Measurements from ENCODE around the gene PSMD7. TPM values are rescaled to one million over a fixed set of nuclear protein-coding genes. Genes with fewer than 3 reads are reported as not detected.
"Not testable (repeated sequence)": the region's sequence is repeated elsewhere in the genome, so short reads cannot be mapped to it uniquely, and the experiment has no call there.

PSMD7 gene
- total RNA-seq, 1 donor from 2014 or later, result 90.8 TPM

DNA sequence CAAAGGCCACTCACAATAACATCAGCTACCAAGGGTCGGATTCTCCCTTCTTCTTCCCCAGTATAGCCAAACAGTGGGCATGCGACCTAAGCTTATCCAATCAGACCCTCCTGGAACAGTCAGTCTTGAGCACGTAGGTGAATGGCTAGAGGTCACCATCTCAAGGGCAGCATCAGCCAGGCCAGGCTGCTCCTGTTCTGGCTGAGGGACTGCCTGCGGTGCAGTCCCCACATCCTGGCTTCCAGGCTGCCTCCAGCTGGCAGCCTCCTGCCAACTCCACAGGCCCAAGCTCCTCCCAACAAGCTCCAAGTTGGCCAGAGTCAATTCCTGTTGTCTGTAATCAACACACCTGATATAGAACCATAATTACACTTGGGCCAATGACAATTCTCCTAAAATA lies 56.4 kb downstream of the PSMD7 start:
- H3K36me3 ChIP-seq (ENCODE audit: insufficient read depth, low read length); DNase-seq (ENCODE audit: low read depth); H3K79me2 ChIP-seq (ENCODE audit: insufficient read depth, low read length); FAIRE-seq; H3K27me3 ChIP-seq (ENCODE audit: insufficient read depth, low read length); H3K9ac ChIP-seq (ENCODE audit: low read length); H3K9me3 ChIP-seq (ENCODE audit: insufficient read depth, low read depth, low read length); H2AFZ ChIP-seq (ENCODE audit: low read depth, low read length); H3K27ac ChIP-seq (ENCODE audit: low read depth, low read length); H3K4me3 Mint-ChIP-seq (ENCODE audit: unreplicated experiment); H3K4me3 ChIP-seq (ENCODE audit: insufficient read depth, low read depth, low read length); H3K9me3 Mint-ChIP-seq (ENCODE audit: unreplicated experiment); H3K4me2 ChIP-seq (ENCODE audit: low read length); H3K4me1 ChIP-seq (ENCODE audit: insufficient read depth, low read length); H4K20me1 ChIP-seq (ENCODE audit: insufficient read depth, low read length); H3K27ac Mint-ChIP-seq (ENCODE audit: unreplicated experiment); H3K4me1 Mint-ChIP-seq (ENCODE audit: low read depth, unreplicated experiment); H3K27me3 Mint-ChIP-seq (ENCODE audit: low read depth, unreplicated experiment); H3K36me3 Mint-ChIP-seq (ENCODE audit: low read depth, unreplicated experiment): not testable (repeated sequence)

Other genes starting within 250 kb of the PSMD7 start
- gene NPIPB15, start 79.5 kb downstream of the PSMD7 start, total RNA-seq, result 3.4 and 3.6 TPM in 2 replicates
- 4.2 and 4.9 TPM in 2 replicates for gene CLEC18B, start 124.7 kb downstream of the PSMD7 start, total RNA-seq